SK-N-SH (cell line): Measurements from ENCODE around the gene SYNE1.

ENCODE experiments used
- CTCF ChIP-seq: fragments of 200-600 bp; sonication (generic); IDR thresholded peaks from 2 replicates; pipeline ENCODE4 v1.6.1; 2017; ENCODE audit warnings: antibody characterized with exemption, mild to moderate bottlenecking, moderate library complexity
- EZH2phosphoT487 ChIP-seq: fragments of 200-600 bp; sonication (generic); IDR thresholded peaks from 2 replicates; pipeline ENCODE4 v1.6.1; 2017; ENCODE audit warnings: low read depth, mixed run types, mild to moderate bottlenecking, antibody characterized with exemption, moderate library complexity, borderline replicate concordance
- GATA2 ChIP-seq: sonication (generic); formaldehyde crosslinking; IDR thresholded peaks from 2 replicates; pipeline ENCODE4 v1.5.0; 2020; ENCODE audit warnings: mild to moderate bottlenecking, missing genetic modification reagents
- JUND ChIP-seq: IDR thresholded peaks from 2 replicates; pipeline ENCODE4 v1.4.0; 2012
- RAD21 ChIP-seq: IDR thresholded peaks from 2 replicates; pipeline ENCODE4 v1.6.1; 2012; ENCODE audit warnings: mild to moderate bottlenecking, low read length
- RFX5 ChIP-seq: IDR thresholded peaks from 2 replicates; pipeline ENCODE4 v1.6.1; 2012; ENCODE audit warnings: mild to moderate bottlenecking, improper control_type of control experiment, low read length
- TAF1 ChIP-seq: IDR thresholded peaks from 2 replicates; pipeline ENCODE4 v1.6.1; 2012; ENCODE audit warnings: low read depth, mild to moderate bottlenecking, low read length, moderate library complexity, borderline replicate concordance
- YY1 ChIP-seq: IDR thresholded peaks from 2 replicates; pipeline ENCODE4 v1.4.0; 2012; ENCODE audit warnings: low read depth, mild to moderate bottlenecking

- TF ChIP-seq GATA2 (no peak), JUND (no peak), RAD21 (no peak), CTCF (no peak), RFX5 (no peak), YY1 (no peak), TAF1 (no peak), EZH2phosphoT487 (no peak)
These were observed 218.6 kb downstream of the SYNE1 start for GRCh38 chr6:152418551-152418950.
